CD4-positive, alpha-beta T cell treated with Interleukin-17A for 4 hours (primary cell): ENCODE results near the gene CARMIL1.

Source experiments
- DNase-seq: peaks from one replicate; pipeline ENCODE4 v3.0.0-alpha.2; 2020; ENCODE audit warnings: mixed read lengths

CARMIL1 gene

GRCh38 chr6:25449774-25450173 lies 170.6 kb downstream of the CARMIL1 start:
- no peak for DNase-seq

- no peak for DNase-seq
Measured at GRCh38 chr6:25450469-25451198, 171.5 kb downstream of the CARMIL1 start.

- no peak for DNase-seq
Measured at GRCh38 chr6:25452031-25452430, 172.9 kb downstream of the CARMIL1 start.

GRCh38 chr6:25453288-25453687 lies 174.1 kb downstream of the CARMIL1 start:
- no peak for DNase-seq

- DNase-seq: no peak
Measured at GRCh38 chr6:25454136-25454535, 175.0 kb downstream of the CARMIL1 start.

DNA sequence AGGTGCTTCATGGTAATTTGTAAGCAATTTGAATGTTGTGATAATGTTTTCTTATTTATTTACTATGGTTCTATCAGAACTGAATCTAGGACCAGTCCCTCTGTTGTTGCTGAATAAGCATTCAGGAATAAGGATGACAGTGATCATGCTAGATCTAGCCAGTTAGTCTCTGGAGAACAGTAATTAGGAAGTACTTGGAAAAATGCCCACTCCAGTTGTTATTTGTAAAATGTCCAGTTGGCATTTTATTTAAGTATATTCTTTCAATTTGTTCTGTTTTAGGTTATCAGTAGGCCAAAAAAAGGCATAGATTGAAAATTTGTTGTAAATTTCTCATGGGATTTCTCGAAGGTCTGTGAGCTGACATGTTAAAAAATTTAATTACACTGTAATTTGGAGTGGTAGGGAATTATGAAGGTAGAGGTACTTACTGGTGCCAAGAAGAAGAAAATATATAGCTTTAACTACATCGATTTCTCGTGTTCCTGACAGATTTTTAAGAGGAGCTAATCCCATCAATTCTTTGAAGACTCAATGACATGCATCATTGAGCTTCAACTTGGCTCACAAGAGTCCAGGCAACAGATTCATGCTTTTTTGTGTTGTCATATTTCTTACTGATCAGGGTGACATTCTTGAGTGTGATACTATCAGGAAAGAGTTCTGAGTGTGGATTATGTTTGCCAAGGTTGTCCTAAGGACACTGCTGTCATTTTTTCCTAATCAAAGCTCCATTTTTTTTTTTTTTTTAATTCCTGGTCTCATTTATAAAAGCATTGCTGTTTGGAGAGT lies 177.3 kb downstream of the CARMIL1 start:
- no peak for DNase-seq

GRCh38 chr6:25457516-25457915 lies 178.3 kb downstream of the CARMIL1 start:
- no peak for DNase-seq

- DNase-seq: no peak
Measured at GRCh38 chr6:25458485-25458884, 179.3 kb downstream of the CARMIL1 start.

DNA sequence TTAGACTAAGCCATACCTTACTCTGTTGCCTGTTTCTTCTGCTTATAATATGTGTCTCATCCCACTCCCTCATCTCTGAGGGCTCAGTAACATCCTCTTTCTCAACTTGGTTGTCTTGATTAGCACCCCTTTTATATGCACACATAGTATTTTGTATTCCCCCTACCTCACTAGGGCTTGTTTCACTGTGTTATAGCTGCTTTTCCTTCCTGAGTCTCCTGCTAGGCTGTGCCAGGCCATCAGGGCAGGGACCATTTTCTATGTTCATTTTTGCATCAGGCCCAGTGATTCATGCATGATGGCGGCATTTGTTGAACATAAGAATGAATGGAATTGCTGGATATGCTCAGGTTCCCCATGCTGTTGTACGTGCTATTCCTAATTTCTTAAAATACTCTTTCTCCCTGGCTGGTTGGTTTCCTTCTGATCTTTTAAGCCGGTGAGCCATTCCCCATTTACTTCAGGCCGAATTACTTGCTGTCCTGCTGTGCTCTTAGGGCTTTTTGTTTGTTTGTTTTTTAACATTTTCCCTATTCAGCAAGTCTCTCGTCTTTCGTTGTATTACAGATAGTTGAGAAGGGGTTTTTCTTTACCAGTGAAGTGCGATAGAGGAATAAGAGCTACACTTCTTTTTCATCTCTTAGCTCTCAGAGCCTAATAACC lies 183.2 kb downstream of the CARMIL1 start:
- DNase-seq: no peak

GRCh38 chr6:25463441-25463840 lies 184.3 kb downstream of the CARMIL1 start:
- no peak for DNase-seq

DNA sequence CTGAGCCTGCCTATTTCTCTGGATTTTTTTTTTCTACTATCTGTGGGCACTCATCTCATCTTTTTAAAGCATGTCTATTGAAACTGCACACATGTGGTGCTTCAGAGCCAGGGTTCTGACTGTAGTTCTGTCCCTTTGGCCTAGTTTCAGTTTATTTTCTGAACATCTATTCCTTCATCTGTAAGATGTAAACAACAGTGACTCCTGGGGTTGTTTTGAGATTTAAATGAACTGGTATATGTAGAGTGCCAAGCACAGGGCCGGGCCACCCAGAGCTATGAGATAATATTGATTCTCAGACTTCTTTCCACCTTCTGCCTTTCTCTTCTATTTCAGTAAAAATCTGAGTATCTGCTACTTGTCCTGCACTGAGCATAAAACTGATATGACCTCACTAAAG lies 185.1 kb downstream of the CARMIL1 start:
- no peak for DNase-seq

DNA sequence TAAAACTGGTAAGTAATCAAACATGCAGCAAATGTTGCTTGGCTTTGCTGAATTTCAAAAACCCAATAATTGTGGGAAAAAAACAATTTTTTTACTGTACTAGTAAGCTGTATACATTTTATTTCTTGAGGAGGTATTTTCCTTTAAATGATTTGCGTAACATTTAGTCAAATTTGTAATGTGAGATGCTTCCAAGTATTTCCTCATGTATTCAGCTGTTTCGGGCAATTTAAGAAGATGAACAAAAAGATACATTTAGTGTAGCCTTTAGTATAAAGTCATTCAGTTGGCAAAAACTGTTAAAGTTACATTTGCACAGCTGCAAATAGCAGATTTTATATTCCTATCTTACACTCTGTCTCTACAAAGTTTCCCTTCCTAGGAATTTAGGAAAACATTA lies 186.8 kb downstream of the CARMIL1 start:
- DNase-seq: no peak

GRCh38 chr6:25468881-25469280 lies 189.7 kb downstream of the CARMIL1 start:
- DNase-seq: no peak

DNA sequence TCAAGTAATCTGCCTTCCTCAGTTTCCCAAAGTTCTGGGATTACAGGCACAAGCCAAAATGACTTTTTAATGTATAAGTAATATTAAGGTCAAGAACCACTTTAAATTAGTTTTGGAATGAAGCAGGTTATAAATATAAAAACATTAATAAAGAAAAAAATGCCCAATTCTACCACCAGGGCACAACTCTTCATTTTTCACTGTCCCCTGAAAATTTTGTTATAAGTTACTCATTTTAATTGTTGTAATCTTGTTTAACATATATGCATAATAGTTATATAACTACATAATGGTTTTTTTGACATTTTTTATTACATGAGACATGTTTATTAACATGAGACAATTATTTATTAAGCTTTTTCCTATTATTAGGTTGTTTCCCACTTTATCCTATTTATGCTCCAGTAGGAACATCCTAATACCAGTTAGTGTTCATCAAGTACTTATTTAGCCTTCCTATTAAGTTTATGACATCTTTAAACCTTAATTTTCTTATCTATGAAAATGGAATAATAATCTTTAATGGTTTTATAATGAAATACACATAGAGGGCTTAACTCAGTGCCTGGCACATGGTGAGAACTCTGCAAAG lies 190.7 kb downstream of the CARMIL1 start:
- DNase-seq: no peak

DNA sequence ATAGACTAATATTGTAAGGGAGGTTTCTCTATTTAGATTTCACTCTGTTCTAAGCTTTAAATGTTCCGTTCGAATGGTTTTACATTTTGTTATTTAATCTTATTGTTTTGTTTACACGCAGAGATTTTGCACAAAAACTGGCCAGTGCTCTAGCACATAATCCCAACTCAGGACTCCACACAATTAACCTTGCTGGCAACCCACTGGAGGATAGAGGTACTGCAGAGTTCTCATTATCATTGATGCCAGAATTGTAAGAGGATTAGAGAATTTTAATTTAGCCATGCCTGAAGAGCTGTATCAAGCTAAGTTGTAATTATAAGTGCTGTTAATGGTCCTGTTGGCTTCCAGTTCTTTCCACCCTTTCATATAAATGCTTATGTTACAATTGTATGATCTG lies 193.1 kb downstream of the CARMIL1 start:
- no peak for DNase-seq

- DNase-seq: no peak
Measured at GRCh38 chr6:25472906-25473305, 193.7 kb downstream of the CARMIL1 start.

- no peak for DNase-seq
Measured at GRCh38 chr6:25473447-25473846, 194.3 kb downstream of the CARMIL1 start.

- DNase-seq: no peak
Measured at GRCh38 chr6:25476126-25476525, 197.0 kb downstream of the CARMIL1 start.

DNA sequence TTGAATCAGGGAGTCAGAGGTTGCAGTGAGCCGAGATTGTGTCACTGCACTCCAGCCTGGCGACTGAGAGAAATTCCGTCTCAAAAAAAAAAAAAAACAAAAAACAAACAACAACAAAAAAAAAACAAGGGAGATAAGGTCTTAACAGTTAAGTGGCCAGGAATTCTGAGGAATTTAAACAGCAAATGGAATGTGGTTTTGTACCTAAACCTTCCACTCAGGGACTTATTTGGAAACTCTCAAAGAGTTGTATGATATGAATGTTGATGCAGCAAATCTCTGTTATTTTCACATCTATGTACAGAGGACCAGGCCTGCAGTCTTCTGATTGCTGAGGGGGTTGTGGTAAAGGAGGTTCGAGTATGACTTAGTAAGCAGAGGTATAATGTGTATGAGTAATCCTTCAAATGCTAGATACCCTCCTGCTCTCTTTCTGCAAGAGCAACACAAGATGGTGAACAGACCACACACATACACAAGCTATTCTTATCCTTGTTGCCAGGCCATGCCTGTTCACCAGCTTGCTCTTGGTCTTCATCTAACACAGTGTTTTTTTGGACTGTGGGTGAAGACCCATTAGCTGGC lies 197.9 kb downstream of the CARMIL1 start:
- DNase-seq: no peak

GRCh38 chr6:25478973-25479372 lies 199.8 kb downstream of the CARMIL1 start:
- no peak for DNase-seq

DNA sequence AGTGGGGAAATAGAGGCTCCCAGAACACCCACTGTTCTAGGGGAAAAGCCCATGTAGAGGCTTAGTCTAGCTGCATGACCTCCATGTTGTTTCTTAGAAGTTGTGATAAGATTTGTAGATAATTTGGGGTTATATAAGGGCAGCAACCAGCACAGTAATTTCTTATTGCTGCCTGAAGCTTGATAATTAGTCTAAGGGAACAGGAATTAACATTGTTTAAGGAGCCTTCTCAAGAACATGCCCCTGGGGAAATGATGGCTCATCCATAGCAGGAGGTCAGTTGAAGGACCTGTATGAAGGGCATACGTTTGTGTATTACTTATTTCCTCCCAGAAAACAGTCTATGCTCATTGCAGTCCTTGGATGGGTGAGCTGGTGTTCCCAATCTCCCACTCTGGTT lies 202.1 kb downstream of the CARMIL1 start:
- no peak for DNase-seq

DNA sequence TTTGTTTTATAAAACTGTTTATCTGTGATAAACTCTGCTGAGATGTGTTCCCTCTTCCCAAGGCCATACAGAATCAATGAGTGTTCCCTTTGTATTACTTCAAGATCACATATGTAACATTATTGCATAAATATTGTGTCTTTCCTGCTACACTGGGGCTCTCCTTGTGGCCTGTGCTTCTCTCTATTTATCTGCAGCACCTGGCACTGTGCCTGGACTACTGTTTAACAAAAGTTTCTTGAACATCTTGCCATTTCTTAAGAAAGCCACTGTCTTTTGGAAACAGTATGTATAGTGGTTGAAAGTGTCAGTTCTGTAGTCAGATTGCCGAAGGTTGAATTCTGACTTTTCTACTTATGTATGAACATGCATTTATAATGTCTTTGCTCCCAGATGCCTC lies 203.8 kb downstream of the CARMIL1 start:
- DNase-seq: no peak

DNA sequence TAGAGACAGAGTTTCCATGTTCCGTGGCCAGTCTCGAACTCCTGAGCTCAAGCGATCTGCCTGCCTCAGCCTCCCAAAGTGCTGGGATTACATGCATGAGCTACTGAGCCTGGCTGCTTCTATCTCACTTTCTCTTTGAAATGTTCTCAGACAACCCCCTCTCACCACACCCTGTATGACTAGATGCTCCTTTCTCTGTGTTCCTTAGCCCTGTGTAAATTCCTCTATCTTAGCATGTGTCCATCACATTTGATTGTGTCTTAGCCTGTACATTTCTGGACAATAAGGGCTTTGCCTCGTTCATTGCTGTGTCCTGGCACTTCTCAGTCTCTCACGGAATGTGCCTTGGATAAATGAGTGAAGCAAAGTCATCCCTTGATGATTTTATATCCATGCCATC lies 204.8 kb downstream of the CARMIL1 start:
- no peak for DNase-seq
